ENCODE data around the gene ZDHHC17. TPM values are rescaled to one million over a fixed set of nuclear protein-coding genes. Genes with fewer than 3 reads are reported as not detected.

Gene ZDHHC17
- polyA plus RNA-seq, 1 experiment = 34.5 TPM

- H3K4me3 ChIP-seq (ENCODE audit: low read depth, low read length) = no peak overlapping the region
- no peak for DNase-seq (ENCODE audit: low read depth)
- H3K36me3 ChIP-seq (ENCODE audit: control insufficient read depth, insufficient read depth, low read length) = no peaks in the 10 kb centered on the region
- H3K27me3 ChIP-seq (ENCODE audit: control insufficient read depth, insufficient read depth, low read length) = peaks cover 2% of the 10 kb centered on the region; the same call in 1 of the 2 replicates
- CTCF ChIA-PET = interaction anchor here (0.9 to 1.0 kb wide), 2 partner anchors 9 to 17 kb away, joined by 3 read pairs; no protein-coding TSS in a partner anchor
- no peak for TF ChIP-seq CTCF (IDR thresholded peaks at IDR 0.05; ENCODE audit: insufficient read depth, low read depth, low read length)
- POLR2A ChIA-PET = no interaction called here
Measured at GRCh38 chr12:76747245-76747644, 16.7 kb upstream of the ZDHHC17 start.

GRCh38 chr12:76755829-76756379, 8.0 kb upstream of the ZDHHC17 start:
- TF ChIP-seq CTCF (IDR thresholded peaks at IDR 0.05; ENCODE audit: insufficient read depth, low read depth, low read length) = no peak
- DNase-seq (ENCODE audit: low read depth) = no peak
- H3K4me3 ChIP-seq (ENCODE audit: low read depth, low read length) = no peak overlapping the region
- H3K36me3 ChIP-seq (ENCODE audit: control insufficient read depth, insufficient read depth, low read length) = no peaks in the 10 kb centered on the region
- no peaks in the 10 kb centered on the region for H3K27me3 ChIP-seq (ENCODE audit: control insufficient read depth, insufficient read depth, low read length)
- ChIA-PET POLR2A (no interaction called here), CTCF (interaction anchor here (0.8 kb wide), 1 partner anchor 29 kb away, joined by 3 read pairs; no protein-coding TSS in a partner anchor)

- DNase-seq (ENCODE audit: low read depth) = no peak
- POLR2A ChIA-PET = no interaction called here
Measured at GRCh38 chr12:76757694-76758093, 6.2 kb upstream of the ZDHHC17 start.

GRCh38 chr12:76762601-76762980, 1.3 kb upstream of the ZDHHC17 start:
- POLR2A ChIA-PET = interaction anchor here (0.8 kb wide), 1 partner anchor 16 kb away, joined by 3 read pairs; no protein-coding TSS in a partner anchor
- DNase-seq (ENCODE audit: low read depth) = no peak
- CTCF ChIA-PET = interaction anchor here (1.1 to 1.5 kb wide), 4 partner anchors 23 to 249 kb away, joined by 3 to 5 read pairs (median 3); no protein-coding TSS in a partner anchor
- no peak for TF ChIP-seq CTCF (IDR thresholded peaks at IDR 0.05; ENCODE audit: insufficient read depth, low read depth, low read length)
- Histone ChIP-seq H3K4me3 (ENCODE audit: low read depth, low read length) (no peak overlapping the region), H3K27me3 (ENCODE audit: control insufficient read depth, insufficient read depth, low read length) (no peaks in the 10 kb centered on the region), H3K36me3 (ENCODE audit: control insufficient read depth, insufficient read depth, low read length) (no peaks in the 10 kb centered on the region)

More at GRCh38 chr12:76757694-76758093, 6.2 kb upstream of the ZDHHC17 start:
- H3K36me3 ChIP-seq (ENCODE audit: control insufficient read depth, insufficient read depth, low read length) = no peaks in the 10 kb centered on the region
- H3K4me3 ChIP-seq (ENCODE audit: low read depth, low read length) = no peak overlapping the region
- CTCF ChIA-PET = interaction anchor here (1.8 kb wide), 1 partner anchor 29 kb away, joined by 3 read pairs; no protein-coding TSS in a partner anchor
- TF ChIP-seq CTCF (IDR thresholded peaks at IDR 0.05; ENCODE audit: insufficient read depth, low read depth, low read length) = no peak
- H3K27me3 ChIP-seq (ENCODE audit: control insufficient read depth, insufficient read depth, low read length) = no peaks in the 10 kb centered on the region

- no peak for DNase-seq (ENCODE audit: low read depth)
- no peaks in the 10 kb centered on the region for H3K27me3 ChIP-seq (ENCODE audit: control insufficient read depth, insufficient read depth, low read length)
- ChIA-PET POLR2A (no interaction called here), CTCF (interaction anchor here (1.8 kb wide), 1 partner anchor 142 kb away, joined by 6 read pairs; no protein-coding TSS in a partner anchor)
- no peak for TF ChIP-seq CTCF (IDR thresholded peaks at IDR 0.05; ENCODE audit: insufficient read depth, low read depth, low read length)
- no peaks in the 10 kb centered on the region for H3K36me3 ChIP-seq (ENCODE audit: control insufficient read depth, insufficient read depth, low read length)
- H3K4me3 ChIP-seq (ENCODE audit: low read depth, low read length) = peak overlapping the region; percentile 79
Measured at GRCh38 chr12:76764856-76765255, 941 bp downstream of the ZDHHC17 start.

Measured in BJ (cell line).